ENCODE measurements around the gene NOG.

Gene NOG

GRCh38 chr17:56638591-56639051 is 45.1 kb downstream of the NOG start:
- no peak for DNase-seq

DNA sequence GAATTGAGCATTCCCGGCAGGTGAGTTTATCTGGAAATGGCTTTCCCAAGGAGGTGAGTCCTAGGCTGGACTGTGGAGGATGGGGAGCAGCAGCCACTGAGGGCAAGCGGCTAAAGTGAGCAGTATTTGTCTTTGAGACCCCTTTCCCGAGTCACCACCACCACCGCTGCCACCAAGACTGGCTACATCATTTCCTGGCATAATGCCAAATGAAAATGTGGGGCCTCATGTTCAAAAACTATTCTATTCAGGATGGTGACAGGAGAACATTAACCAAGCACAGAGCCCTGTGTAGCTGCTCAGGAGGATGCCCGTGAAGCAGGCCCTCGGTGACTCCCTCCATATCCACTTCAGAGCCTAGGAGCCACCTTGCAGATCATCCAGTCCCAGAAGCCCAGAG is 46.0 kb downstream of the NOG start:
- DNase-seq = no peak

- DNase-seq = no peak
These were observed 46.6 kb downstream of the NOG start for GRCh38 chr17:56640116-56640515.

DNA sequence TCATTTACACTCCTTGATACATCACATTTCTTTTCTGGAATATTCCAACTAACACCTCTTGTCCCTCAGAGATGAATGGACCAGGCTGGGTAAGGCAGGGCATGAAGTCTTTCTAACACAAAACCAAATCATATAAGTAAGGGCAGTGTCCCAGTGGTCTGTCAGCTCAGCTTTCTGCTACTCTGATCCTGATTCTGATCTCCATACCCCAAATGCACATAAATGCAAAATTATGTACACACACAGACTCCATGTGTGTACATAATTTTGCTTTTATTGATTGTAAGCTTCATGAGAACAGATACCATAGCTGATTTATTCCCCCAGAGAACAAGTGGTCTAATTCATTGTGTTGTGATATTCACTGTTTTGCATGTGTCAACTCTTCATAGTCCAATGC is 47.9 kb downstream of the NOG start:
- no peak for DNase-seq

DNA sequence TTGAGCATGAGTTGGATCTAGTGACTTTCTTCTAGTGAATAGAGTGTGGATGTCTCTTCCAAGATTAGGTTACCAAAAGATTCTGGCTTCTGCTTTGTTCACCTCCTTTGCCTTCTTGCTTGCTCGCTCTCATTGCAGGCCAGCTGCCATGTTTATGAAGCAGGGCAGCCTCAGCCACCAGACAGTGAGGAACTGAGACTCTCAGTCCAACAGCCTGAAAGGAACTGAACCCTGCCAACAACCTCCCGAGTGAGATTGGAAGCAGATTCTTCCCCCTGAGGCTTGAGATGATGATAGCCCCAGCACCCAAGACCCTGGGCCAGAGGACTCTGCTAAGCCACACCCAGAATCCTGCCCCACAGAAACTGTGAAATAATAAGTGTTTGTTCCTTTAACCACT is 48.4 kb downstream of the NOG start:
- DNase-seq = no peak

DNA sequence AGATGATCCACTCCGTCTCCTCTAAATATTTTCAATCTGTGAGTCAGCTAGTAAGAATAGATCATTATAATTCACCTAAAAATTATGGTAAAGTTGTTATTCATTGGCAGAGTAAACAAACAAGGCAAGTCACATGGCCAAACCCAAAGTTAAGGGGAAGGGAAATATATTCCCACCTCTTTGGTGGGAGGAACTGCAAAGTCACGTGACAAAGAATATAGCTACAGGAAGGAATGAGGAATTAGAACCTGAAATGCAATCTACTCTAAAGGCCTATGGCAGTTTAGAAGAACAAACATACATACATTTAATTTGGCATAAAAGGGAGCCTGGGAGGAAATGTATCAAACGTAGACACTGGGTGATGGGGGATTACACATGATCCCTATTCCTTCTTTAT is 48.9 kb downstream of the NOG start:
- DNase-seq = no peak
